Measurements from ENCODE around the gene PIN4.
"Not testable (repeated sequence)": the region's sequence is repeated elsewhere in the genome, so short reads cannot be mapped to it uniquely, and the experiment has no call there.

The PIN4 gene

GRCh38 chrX:72201836-72202536, 20.4 kb downstream of the PIN4 start:
- DNase-seq (ENCODE audit: low read depth, low spot score): no peak

DNA sequence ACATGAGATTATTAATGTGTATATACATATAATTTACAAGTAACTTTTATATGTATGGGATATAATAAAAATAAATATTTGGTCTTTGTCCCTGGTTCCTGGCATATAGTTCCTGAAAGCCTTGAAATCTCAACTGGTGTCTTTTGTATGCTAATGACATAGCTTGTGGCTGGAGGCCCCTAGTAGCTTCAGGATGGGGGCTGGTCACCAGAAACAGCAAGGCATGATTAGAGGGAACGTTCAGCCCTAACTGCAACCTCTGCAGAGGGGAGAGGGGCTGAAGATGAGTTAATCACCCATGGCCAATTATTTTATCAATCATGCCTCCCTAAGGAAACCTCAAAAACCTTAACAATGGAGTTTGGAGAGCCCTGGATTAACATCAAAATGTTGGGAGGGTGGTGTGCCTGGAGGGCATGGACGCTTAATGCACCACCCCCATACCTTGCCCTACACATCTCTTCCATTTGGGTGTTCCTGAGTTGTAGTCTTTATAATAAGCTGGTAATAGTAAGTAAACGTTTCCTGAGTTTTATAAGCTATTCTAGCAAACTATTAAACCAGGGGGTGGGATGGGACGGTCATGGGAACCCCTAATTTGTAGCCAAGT, 21.3 kb downstream of the PIN4 start:
- DNase-seq (ENCODE audit: low read depth, low spot score): no peak

- DNase-seq (ENCODE audit: low read depth, low spot score): no peak
These were observed 21.9 kb downstream of the PIN4 start for GRCh38 chrX:72203421-72203820.

- no peak for DNase-seq (ENCODE audit: low read depth, low spot score)
These were observed 24.1 kb downstream of the PIN4 start for GRCh38 chrX:72205706-72206105.

GRCh38 chrX:72207366-72207765, 25.8 kb downstream of the PIN4 start:
- no peak for DNase-seq (ENCODE audit: low read depth, low spot score)

- no peak for DNase-seq (ENCODE audit: low read depth, low spot score)
These were observed 26.7 kb downstream of the PIN4 start for GRCh38 chrX:72208126-72208800.

DNA sequence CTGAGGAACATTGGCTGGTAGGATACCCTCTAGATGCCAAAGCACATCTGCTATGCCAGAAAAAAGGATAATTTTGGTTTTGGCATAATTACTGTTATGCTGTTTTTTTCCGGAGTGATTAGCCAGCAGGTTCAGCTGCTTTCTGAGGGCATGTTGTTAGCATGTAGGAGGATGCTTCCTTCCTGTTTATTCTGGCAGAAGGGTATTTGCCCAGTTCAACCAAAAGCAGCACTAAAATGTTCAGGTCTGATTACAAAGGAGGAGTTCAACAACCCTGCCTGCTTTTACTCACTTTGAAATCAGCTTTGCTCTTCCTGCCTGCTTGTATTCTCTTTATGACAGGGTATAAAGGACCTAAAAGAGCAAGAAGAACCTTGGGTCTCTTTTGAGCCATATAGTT, 35.4 kb downstream of the PIN4 start:
- no peak for DNase-seq (ENCODE audit: low read depth, low spot score)

DNA sequence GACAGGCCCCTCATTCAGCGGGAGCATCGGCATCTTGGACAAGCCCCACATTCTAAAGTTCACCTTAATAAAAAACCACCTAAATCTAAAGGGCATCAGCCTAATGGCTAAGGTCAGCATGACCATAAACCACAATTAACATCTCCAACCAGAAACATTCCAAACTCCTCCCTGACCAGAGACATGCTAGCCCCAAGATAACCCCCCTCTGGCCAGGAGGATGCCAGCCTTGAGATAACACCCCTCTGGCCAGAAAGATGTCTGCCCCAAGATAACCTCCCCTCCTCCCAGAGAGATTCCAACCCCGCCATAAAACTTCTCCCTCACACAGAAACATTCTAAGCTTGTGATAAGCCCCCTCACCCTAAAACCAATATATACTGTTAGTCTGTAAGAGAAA, 38.8 kb downstream of the PIN4 start:
- DNase-seq (ENCODE audit: low read depth, low spot score): not testable (repeated sequence)

GRCh38 chrX:72230290-72230689, 48.7 kb downstream of the PIN4 start:
- DNase-seq (ENCODE audit: low read depth, low spot score): no peak

DNA sequence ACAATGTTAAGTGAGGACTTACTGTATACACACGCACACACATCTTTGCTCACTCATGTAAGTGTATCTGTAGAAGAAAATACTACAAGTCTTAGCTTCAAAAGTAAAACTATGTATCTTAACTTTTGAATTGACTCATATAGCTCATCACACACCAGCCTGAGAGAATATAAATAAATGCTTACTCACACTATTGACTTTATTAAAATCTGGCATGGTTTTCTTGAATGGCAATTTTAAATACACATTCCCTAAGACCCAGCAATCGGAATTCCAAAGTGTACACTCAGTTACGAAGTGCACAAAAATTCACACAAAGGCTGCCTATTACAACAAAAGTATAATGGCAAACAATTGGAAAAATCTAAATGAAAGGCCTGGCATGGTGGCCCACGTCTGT, 55.3 kb downstream of the PIN4 start:
- DNase-seq (ENCODE audit: low read depth, low spot score): no peak

DNA sequence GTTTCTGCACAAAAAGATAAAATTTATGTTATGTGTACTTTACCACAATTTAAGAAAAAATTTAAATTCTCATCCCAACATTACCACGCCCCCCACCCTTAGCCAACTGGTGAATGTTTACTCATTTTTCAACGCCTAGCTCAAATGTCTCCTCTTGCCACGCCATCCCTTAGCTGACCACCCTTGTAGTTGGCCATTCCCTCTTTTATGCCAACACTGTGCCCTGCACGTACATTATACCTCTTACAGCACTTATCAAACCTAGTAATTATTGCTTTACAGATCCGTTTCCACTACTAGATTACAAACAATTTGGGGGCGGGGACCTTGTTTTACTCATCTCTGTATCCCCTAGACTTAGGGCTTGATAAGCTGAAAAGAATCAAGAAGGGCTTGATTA, 56.6 kb downstream of the PIN4 start:
- DNase-seq (ENCODE audit: low read depth, low spot score): no peak

GRCh38 chrX:72238721-72239475, 57.3 kb downstream of the PIN4 start, which contains the start of gene ERCC6L:
Gene ERCC6L (minus strand): TSS chrX:72239027. CDS start chrX:72238911, 116 bp downstream.
- DNase-seq (ENCODE audit: low read depth, low spot score): peak; percentile 60

DNA sequence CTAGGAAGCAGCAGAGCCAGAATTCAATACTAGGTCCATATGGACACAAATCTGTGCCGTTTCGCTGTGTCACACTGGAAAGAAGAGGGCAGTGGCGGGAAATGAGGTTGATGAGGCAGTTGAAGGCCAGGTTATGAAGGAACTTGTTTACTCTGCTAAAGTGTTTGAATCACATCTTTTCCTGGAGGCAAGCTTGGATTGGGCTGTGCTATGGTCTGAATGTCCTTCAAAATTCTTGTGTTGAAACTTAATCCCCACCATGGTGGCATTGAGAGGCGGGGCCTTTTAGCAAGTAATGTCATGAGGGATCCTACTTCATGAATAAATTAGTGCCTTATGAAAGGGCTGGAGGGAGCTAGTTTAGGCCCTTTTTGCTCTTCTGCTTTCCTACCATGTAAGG, 59.4 kb downstream of the PIN4 start:
- DNase-seq (ENCODE audit: low read depth, low spot score): no peak

DNA sequence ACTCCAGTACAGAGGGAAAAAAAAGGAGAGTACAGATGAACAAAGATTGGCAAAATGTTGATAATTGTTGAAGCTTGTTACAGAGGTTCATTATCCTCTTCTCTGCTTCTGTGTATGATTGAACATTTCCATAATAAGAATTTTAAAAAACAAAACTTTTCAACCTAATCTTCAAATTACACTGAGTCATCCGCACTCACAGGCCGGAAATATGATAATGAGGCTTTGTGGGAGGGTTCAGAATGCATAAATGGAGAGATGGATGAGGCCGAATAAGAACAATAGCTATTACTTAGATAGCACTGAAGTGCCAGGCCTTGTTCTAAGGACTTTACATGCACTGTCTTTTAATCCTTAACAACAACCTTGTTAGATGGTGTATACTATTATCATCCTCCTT, 61.9 kb downstream of the PIN4 start:
- no peak for DNase-seq (ENCODE audit: low read depth, low spot score)

DNA sequence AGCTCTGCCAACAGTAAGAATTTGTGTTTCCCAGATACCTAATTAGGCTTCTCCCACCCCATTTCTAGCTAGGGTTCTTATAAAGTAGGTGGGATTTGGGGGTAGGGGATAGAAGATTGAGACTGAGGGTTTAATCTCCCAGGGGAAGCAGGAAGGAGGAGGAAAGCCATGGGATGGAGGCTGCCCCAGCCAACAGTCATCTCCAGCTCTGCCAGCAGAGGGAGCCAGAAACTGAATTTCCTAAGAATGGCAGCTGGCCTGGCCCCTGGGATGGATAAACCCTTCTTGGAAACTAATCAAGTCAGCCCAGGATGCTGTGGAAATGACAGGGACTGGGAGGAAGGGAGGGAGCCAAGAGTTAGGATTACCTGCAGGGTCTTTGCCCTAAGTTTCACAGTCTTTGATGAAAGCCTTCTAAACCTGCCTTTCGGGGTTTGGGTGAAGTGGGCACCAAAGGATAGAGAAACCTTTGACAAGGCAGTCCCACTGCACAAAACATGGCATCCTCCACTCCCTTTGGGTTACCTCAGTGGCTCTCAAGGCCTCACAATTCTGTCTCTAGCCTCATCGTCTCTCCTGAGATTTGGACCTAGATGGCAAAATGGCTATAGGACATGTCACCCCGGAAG, 64.0 kb downstream of the PIN4 start:
- no peak for DNase-seq (ENCODE audit: low read depth, low spot score)

GRCh38 chrX:72247206-72247942, 65.8 kb downstream of the PIN4 start:
- no peak for DNase-seq (ENCODE audit: low read depth, low spot score)
